Hepatocyte (in vitro differentiated cells): ENCODE measurements around the gene KATNIP.

Experiments used
- CTCF ChIP-seq: fragments of 200-600 bp; sonication (generic); IDR thresholded peaks from 2 replicates; pipeline ENCODE4 v1.5.1; 2016; ENCODE audit warnings: antibody characterized with exemption, mild to moderate bottlenecking; ENCODE audit not compliant: poor library complexity
- EZH2phosphoT487 ChIP-seq: fragments of 200-600 bp; sonication (generic); IDR thresholded peaks from one replicate; pipeline ENCODE4 v1.6.1; 2018; ENCODE audit warnings: antibody characterized with exemption, mild to moderate bottlenecking, low read depth, moderate library complexity; ENCODE audit not compliant: unreplicated experiment, severe bottlenecking

- no peak for TF ChIP-seq CTCF
- no peak for TF ChIP-seq EZH2phosphoT487
Observed at GRCh38 chr16:27503662-27504061, 46.3 kb upstream of the KATNIP start.
